WTC11 (cell line): ENCODE measurements around the gene HPCAL1. TPM values are rescaled to one million over a fixed set of nuclear protein-coding genes. Genes with fewer than 3 reads are reported as not detected.
A peak's percentile ranks its signal among the peaks of the same experiment; 100 is the strongest.

Source experiments
- ATF1 ChIP-seq: sonication (generic); formaldehyde crosslinking; IDR thresholded peaks from 2 replicates; pipeline ENCODE4 v1.8.1; 2023; ENCODE audit warnings: mild to moderate bottlenecking, moderate library complexity, missing genetic modification reagents
- ERG ChIP-seq: fragments of 250-450 bp; sonication (Bioruptor Pico); IDR thresholded peaks from 2 replicates; pipeline ENCODE4 v1.8.0; 2021; ENCODE audit warnings: mild to moderate bottlenecking
- ESRRA ChIP-seq: sonication (generic); formaldehyde crosslinking; IDR thresholded peaks from 2 replicates; pipeline ENCODE4 v1.8.1; 2022; ENCODE audit warnings: mild to moderate bottlenecking, missing genetic modification reagents, borderline replicate concordance
- GTF2I ChIP-seq: fragments of 250-450 bp; sonication (Bioruptor Pico); conservative IDR thresholded peaks from 2 replicates; pipeline ENCODE4 v1.4.0; 2021; ENCODE audit warnings: mild to moderate bottlenecking
- JUN ChIP-seq: sonication (generic); formaldehyde crosslinking; IDR thresholded peaks from 2 replicates; pipeline ENCODE4 v1.8.0; 2023; ENCODE audit warnings: mild to moderate bottlenecking, missing genetic modification reagents
- KAT7 ChIP-seq: sonication (generic); formaldehyde crosslinking; IDR thresholded peaks from 2 replicates; pipeline ENCODE4 v1.8.1; 2023; ENCODE audit warnings: missing genetic modification reagents, mild to moderate bottlenecking, borderline replicate concordance
- MYBL2 ChIP-seq: sonication (generic); formaldehyde crosslinking; IDR thresholded peaks from 2 replicates; pipeline ENCODE4 v1.8.1; 2023; ENCODE audit warnings: mild to moderate bottlenecking, moderate library complexity, missing genetic modification reagents
- NR1H2 ChIP-seq: sonication (generic); formaldehyde crosslinking; IDR thresholded peaks from 2 replicates; pipeline ENCODE4 v1.9.0; 2021; ENCODE audit warnings: mild to moderate bottlenecking, moderate library complexity, missing genetic modification reagents
- PREB ChIP-seq: sonication (generic); formaldehyde crosslinking; IDR thresholded peaks from 2 replicates; pipeline ENCODE4 v1.8.1; 2022; ENCODE audit warnings: mild to moderate bottlenecking, missing genetic modification reagents, moderate library complexity, borderline replicate concordance
- RELA ChIP-seq: sonication (generic); formaldehyde crosslinking; IDR thresholded peaks from 2 replicates; pipeline ENCODE4 v1.8.1; 2022; ENCODE audit warnings: missing genetic modification reagents, mild to moderate bottlenecking, borderline replicate concordance
- TEAD1 ChIP-seq: sonication (generic); formaldehyde crosslinking; IDR thresholded peaks from 2 replicates; pipeline ENCODE4 v1.8.0; 2022; ENCODE audit warnings: mild to moderate bottlenecking, missing genetic modification reagents
- TEAD4 ChIP-seq: sonication (generic); formaldehyde crosslinking; IDR thresholded peaks from 2 replicates; pipeline ENCODE4 v1.8.0; 2022; ENCODE audit warnings: mild to moderate bottlenecking, missing genetic modification reagents
- ZNF138 ChIP-seq: sonication (generic); formaldehyde crosslinking; conservative IDR thresholded peaks from 2 replicates; pipeline ENCODE4 v1.8.1; 2022; ENCODE audit warnings: mild to moderate bottlenecking, moderate library complexity, missing genetic modification reagents
- ZNF317 ChIP-seq: sonication (generic); formaldehyde crosslinking; IDR thresholded peaks from 2 replicates; pipeline ENCODE4 v1.8.1; 2023; ENCODE audit warnings: low read depth, mild to moderate bottlenecking, moderate library complexity, missing genetic modification reagents, borderline replicate concordance
- total RNA-seq: library from RNA; stranded (reverse); gene quantifications from 3 replicates; pipeline ENCODE4 v1.2.3, GENCODE V29; 2021
- TF ChIP-seq, protein P1 (sequence below): sonication (generic); formaldehyde crosslinking; IDR thresholded peaks from 2 replicates; pipeline ENCODE4 v1.8.0; 2023; ENCODE audit warnings: missing genetic modification reagents
- TF ChIP-seq, protein P2 (sequence below): fragments of 250-450 bp; sonication (Bioruptor Pico); conservative IDR thresholded peaks from 2 replicates; pipeline ENCODE4 v1.9.0; 2021; ENCODE audit warnings: mild to moderate bottlenecking
- TF ChIP-seq, protein P3 (sequence below): sonication (generic); formaldehyde crosslinking; IDR thresholded peaks from 2 replicates; pipeline ENCODE4 v1.8.0; 2023; ENCODE audit warnings: mild to moderate bottlenecking, missing genetic modification reagents
- TF ChIP-seq, protein P4 (sequence below): sonication (generic); formaldehyde crosslinking; IDR thresholded peaks from 2 replicates; pipeline ENCODE4 v1.8.1; 2023; ENCODE audit warnings: mild to moderate bottlenecking, missing genetic modification reagents, moderate library complexity
- TF ChIP-seq, protein P5 (sequence below): fragments of 250-450 bp; sonication (Bioruptor Pico); IDR thresholded peaks from 2 replicates; pipeline ENCODE4 v1.9.0; 2021; ENCODE audit warnings: mild to moderate bottlenecking
- TF ChIP-seq, protein P6 (sequence below): sonication (generic); formaldehyde crosslinking; IDR thresholded peaks from 2 replicates; pipeline ENCODE4 v1.8.0; 2023; ENCODE audit warnings: missing genetic modification reagents, mild to moderate bottlenecking, borderline replicate concordance

Gene HPCAL1
- total RNA-seq, 1 experiment from 2014 or later: 11.8 TPM

GRCh38 chr2:10448576-10449485 lies 146.1 kb downstream of the HPCAL1 start (continued):
- TF ChIP-seq, protein P1, sequence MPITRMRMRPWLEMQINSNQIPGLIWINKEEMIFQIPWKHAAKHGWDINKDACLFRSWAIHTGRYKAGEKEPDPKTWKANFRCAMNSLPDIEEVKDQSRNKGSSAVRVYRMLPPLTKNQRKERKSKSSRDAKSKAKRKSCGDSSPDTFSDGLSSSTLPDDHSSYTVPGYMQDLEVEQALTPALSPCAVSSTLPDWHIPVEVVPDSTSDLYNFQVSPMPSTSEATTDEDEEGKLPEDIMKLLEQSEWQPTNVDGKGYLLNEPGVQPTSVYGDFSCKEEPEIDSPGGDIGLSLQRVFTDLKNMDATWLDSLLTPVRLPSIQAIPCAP (CRISPR knock-in tag): peak; percentile 93
- TF ChIP-seq, protein P2, sequence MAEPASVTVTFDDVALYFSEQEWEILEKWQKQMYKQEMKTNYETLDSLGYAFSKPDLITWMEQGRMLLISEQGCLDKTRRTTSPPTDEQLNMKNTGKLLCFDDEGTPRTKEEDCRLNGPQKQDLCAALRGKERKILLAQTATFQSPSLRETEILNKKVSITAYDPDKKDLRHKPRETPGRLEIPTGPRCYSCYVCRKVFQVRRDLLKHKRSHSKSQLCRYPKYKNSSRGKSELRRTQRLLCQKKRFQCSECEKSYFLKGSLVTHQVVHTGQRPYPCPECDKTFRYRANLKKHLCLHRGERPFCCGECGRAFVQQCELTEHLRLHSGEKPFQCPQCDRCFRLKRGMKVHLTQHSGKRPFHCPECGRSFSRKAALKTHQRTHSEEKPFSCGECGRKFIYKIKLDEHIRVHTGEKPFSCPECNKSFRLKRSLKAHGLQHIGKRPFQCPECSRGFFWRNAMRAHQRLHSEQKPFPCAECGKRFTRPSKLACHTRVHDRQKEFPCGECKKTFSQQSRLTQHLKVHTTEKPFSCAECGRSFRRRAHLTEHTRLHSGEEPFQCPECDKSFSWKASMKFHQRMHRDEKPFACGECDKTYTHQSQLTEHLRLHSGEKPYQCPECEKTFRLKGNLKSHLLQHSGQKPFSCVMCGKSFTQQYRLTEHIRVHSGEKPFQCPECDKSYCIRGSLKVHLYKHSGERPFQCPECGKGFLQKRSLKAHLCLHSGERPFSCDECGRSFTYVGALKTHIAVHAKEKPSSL: no peak
- TF ChIP-seq, protein P3, sequence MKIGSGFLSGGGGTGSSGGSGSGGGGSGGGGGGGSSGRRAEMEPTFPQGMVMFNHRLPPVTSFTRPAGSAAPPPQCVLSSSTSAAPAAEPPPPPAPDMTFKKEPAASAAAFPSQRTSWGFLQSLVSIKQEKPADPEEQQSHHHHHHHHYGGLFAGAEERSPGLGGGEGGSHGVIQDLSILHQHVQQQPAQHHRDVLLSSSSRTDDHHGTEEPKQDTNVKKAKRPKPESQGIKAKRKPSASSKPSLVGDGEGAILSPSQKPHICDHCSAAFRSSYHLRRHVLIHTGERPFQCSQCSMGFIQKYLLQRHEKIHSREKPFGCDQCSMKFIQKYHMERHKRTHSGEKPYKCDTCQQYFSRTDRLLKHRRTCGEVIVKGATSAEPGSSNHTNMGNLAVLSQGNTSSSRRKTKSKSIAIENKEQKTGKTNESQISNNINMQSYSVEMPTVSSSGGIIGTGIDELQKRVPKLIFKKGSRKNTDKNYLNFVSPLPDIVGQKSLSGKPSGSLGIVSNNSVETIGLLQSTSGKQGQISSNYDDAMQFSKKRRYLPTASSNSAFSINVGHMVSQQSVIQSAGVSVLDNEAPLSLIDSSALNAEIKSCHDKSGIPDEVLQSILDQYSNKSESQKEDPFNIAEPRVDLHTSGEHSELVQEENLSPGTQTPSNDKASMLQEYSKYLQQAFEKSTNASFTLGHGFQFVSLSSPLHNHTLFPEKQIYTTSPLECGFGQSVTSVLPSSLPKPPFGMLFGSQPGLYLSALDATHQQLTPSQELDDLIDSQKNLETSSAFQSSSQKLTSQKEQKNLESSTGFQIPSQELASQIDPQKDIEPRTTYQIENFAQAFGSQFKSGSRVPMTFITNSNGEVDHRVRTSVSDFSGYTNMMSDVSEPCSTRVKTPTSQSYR (CRISPR knock-in tag): peak; percentile 82; the same call in 1 of the 2 replicates
- TF ChIP-seq ESRRA (CRISPR knock-in tag): peak; percentile 96; the same call in 1 of the 2 replicates
- TF ChIP-seq, protein P4, sequence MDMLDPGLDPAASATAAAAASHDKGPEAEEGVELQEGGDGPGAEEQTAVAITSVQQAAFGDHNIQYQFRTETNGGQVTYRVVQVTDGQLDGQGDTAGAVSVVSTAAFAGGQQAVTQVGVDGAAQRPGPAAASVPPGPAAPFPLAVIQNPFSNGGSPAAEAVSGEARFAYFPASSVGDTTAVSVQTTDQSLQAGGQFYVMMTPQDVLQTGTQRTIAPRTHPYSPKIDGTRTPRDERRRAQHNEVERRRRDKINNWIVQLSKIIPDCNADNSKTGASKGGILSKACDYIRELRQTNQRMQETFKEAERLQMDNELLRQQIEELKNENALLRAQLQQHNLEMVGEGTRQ (CRISPR knock-in tag): peak; percentile 72
- peak; percentile 82; the same call in 1 of the 2 replicates for TF ChIP-seq ZNF138 (CRISPR knock-in tag)
- TF ChIP-seq TEAD4 (CRISPR knock-in tag): peak; percentile 88
- 0 out of 2 replicates have a peak, but pooled peaks have one; percentile 71 for TF ChIP-seq KAT7 (CRISPR knock-in tag)
- peak; percentile 62; the same call in 1 of the 2 replicates for TF ChIP-seq ATF1 (CRISPR knock-in tag)
- TF ChIP-seq, protein P5, sequence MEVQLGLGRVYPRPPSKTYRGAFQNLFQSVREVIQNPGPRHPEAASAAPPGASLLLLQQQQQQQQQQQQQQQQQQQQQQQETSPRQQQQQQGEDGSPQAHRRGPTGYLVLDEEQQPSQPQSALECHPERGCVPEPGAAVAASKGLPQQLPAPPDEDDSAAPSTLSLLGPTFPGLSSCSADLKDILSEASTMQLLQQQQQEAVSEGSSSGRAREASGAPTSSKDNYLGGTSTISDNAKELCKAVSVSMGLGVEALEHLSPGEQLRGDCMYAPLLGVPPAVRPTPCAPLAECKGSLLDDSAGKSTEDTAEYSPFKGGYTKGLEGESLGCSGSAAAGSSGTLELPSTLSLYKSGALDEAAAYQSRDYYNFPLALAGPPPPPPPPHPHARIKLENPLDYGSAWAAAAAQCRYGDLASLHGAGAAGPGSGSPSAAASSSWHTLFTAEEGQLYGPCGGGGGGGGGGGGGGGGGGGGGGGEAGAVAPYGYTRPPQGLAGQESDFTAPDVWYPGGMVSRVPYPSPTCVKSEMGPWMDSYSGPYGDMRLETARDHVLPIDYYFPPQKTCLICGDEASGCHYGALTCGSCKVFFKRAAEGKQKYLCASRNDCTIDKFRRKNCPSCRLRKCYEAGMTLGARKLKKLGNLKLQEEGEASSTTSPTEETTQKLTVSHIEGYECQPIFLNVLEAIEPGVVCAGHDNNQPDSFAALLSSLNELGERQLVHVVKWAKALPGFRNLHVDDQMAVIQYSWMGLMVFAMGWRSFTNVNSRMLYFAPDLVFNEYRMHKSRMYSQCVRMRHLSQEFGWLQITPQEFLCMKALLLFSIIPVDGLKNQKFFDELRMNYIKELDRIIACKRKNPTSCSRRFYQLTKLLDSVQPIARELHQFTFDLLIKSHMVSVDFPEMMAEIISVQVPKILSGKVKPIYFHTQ: no peak
- peak; percentile 98 for TF ChIP-seq TEAD1 (CRISPR knock-in tag)
- TF ChIP-seq ERG (CRISPR knock-in tag): no peak
- peak; percentile 96 for TF ChIP-seq MYBL2 (CRISPR knock-in tag)
- peak; percentile 87; the same call in 1 of the 2 replicates for TF ChIP-seq NR1H2 (CRISPR knock-in tag)
- TF ChIP-seq, protein P6, sequence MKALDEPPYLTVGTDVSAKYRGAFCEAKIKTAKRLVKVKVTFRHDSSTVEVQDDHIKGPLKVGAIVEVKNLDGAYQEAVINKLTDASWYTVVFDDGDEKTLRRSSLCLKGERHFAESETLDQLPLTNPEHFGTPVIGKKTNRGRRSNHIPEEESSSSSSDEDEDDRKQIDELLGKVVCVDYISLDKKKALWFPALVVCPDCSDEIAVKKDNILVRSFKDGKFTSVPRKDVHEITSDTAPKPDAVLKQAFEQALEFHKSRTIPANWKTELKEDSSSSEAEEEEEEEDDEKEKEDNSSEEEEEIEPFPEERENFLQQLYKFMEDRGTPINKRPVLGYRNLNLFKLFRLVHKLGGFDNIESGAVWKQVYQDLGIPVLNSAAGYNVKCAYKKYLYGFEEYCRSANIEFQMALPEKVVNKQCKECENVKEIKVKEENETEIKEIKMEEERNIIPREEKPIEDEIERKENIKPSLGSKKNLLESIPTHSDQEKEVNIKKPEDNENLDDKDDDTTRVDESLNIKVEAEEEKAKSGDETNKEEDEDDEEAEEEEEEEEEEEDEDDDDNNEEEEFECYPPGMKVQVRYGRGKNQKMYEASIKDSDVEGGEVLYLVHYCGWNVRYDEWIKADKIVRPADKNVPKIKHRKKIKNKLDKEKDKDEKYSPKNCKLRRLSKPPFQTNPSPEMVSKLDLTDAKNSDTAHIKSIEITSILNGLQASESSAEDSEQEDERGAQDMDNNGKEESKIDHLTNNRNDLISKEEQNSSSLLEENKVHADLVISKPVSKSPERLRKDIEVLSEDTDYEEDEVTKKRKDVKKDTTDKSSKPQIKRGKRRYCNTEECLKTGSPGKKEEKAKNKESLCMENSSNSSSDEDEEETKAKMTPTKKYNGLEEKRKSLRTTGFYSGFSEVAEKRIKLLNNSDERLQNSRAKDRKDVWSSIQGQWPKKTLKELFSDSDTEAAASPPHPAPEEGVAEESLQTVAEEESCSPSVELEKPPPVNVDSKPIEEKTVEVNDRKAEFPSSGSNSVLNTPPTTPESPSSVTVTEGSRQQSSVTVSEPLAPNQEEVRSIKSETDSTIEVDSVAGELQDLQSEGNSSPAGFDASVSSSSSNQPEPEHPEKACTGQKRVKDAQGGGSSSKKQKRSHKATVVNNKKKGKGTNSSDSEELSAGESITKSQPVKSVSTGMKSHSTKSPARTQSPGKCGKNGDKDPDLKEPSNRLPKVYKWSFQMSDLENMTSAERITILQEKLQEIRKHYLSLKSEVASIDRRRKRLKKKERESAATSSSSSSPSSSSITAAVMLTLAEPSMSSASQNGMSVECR (CRISPR knock-in tag): peak; percentile 99
- peak; percentile 57; the same call in 1 of the 2 replicates for TF ChIP-seq ZNF317
- TF ChIP-seq JUN (CRISPR knock-in tag): peak; percentile 96; the same call in 1 of the 2 replicates
- TF ChIP-seq GTF2I: no peak
- TF ChIP-seq PREB (CRISPR knock-in tag): peak; percentile 94; the same call in 1 of the 2 replicates
- TF ChIP-seq RELA (CRISPR knock-in tag): peak; percentile 96
